ENCODE measurements around the gene UQCR11. TPM values are rescaled to one million over a fixed set of nuclear protein-coding genes. Genes with fewer than 3 reads are reported as not detected.
A peak's percentile ranks its signal among the peaks of the same experiment; 100 is the strongest.

The UQCR11 gene
- total RNA-seq, 1 donor from 2014 or later = 84.6 TPM

DNA sequence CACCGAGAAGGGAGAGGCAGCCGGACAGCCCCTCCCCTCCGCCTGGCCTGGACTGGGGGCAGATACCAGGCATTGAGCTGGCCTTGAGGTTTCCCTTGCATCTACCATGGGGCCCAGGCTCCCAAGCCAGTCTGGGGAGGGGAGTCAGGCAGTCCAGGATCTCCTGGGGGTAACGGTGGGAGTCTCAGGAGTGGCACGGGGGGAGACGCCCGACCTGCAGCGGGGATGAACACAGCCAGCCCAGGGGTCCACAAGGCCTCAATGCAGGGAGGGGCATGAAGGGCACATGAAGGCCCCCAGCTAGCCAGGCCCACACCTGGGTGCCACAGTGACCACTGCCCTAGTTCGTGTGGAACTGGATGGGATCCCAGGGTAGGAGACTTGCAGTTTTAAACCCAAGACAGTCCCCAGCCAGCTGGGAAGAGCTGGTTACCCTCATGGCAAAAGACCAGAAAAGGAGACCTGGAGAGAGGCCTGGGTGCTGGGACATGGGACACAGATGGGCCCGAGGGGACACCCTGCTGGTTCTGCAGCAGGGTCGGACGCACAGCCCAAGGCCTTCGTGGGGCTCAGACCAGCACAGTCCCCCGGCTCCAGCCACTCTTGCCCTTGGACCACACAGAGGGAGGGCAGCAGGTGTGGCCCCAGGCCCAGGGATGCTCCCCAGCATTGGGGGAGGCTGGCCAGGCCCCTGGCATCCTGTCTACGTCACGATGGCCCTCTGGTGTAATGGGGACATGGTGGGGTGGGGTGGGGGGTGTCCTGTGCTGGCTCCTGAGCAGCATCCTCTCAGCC lies 4.6 kb upstream of the UQCR11 start:
- TF ChIP-seq, protein P1, sequence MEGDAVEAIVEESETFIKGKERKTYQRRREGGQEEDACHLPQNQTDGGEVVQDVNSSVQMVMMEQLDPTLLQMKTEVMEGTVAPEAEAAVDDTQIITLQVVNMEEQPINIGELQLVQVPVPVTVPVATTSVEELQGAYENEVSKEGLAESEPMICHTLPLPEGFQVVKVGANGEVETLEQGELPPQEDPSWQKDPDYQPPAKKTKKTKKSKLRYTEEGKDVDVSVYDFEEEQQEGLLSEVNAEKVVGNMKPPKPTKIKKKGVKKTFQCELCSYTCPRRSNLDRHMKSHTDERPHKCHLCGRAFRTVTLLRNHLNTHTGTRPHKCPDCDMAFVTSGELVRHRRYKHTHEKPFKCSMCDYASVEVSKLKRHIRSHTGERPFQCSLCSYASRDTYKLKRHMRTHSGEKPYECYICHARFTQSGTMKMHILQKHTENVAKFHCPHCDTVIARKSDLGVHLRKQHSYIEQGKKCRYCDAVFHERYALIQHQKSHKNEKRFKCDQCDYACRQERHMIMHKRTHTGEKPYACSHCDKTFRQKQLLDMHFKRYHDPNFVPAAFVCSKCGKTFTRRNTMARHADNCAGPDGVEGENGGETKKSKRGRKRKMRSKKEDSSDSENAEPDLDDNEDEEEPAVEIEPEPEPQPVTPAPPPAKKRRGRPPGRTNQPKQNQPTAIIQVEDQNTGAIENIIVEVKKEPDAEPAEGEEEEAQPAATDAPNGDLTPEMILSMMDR (IDR thresholded peaks at IDR 0.05; ENCODE audit: insufficient read depth, low read length, poor library complexity, severe bottlenecking) = no peak
- Histone ChIP-seq H3K4me3 (ENCODE audit: low read depth, low read length) (no peak overlapping the region), H3K27me3 (ENCODE audit: control insufficient read depth, insufficient read depth, low read length) (no peaks in the 10 kb centered on the region), H3K36me3 (ENCODE audit: control insufficient read depth, insufficient read depth, low read length) (peaks cover 3% of the 10 kb centered on the region)
- DNase-seq (ENCODE audit: low read depth) = no peak

DNA sequence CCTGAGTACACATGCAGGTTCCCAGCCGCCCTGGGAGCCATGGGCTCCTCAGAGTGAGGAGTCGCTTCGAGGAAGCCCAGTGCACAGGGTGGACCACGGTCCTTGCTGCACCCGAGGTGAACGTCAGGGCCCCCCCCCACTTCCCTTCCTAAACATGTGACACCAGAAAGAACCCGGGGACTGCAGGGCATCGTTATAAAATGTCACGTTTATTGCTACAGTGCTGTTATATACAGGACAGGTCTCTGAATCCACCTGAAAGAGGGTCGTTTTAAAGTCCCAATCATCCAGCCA lies 3.8 kb upstream of the UQCR11 start:
- no peak for DNase-seq (ENCODE audit: low read depth)
- Histone ChIP-seq H3K27me3 (ENCODE audit: control insufficient read depth, insufficient read depth, low read length) (no peaks in the 10 kb centered on the region), H3K4me3 (ENCODE audit: low read depth, low read length) (no peak overlapping the region), H3K36me3 (ENCODE audit: control insufficient read depth, insufficient read depth, low read length) (peaks cover 3% of the 10 kb centered on the region)
- TF ChIP-seq, protein P1 (IDR thresholded peaks at IDR 0.05; ENCODE audit: insufficient read depth, low read length, poor library complexity, severe bottlenecking) = no peak

DNA sequence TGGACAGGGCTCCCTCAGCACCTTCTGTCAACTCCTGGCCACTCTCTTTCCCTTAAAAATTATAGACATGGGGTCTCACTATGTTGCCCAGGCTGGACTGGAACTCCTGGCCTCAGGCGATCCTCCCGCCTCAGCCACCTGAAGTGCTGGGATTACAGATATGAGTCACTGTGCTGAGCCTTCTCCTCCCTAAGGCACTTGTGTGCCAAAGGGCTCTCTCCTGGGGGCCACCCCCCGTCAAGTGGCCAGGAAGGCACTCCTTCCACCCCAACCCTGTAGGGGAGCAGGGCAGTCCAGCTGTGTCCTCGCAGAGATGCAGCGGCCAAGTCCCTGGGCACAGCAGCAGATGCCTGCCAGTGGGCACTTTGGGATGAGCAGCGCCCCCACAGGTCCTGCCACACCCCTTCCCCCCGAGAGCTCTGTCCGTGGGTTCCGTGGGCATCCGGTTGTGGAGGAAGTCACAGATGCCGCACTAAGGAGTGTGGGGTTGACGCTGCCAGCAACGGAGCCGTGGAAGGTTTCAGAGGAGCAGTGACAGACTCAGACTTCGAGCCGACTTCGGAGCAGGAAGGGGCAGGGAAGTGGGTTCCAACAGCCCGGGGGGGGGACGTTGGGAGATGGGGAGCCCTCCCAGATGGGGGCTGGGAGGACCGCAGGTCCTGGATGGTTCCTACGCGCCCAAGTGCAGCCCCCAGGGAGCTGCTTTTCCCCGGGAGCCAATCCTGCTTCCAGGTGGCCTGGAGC lies 3.3 kb upstream of the UQCR11 start:
- TF ChIP-seq, protein P1 (IDR thresholded peaks at IDR 0.05; ENCODE audit: insufficient read depth, low read length, poor library complexity, severe bottlenecking) = no peak
- Histone ChIP-seq H3K36me3 (ENCODE audit: control insufficient read depth, insufficient read depth, low read length) (peaks cover 3% of the 10 kb centered on the region), H3K4me3 (ENCODE audit: low read depth, low read length) (no peak overlapping the region), H3K27me3 (ENCODE audit: control insufficient read depth, insufficient read depth, low read length) (no peaks in the 10 kb centered on the region)
- no peak for DNase-seq (ENCODE audit: low read depth)

DNA sequence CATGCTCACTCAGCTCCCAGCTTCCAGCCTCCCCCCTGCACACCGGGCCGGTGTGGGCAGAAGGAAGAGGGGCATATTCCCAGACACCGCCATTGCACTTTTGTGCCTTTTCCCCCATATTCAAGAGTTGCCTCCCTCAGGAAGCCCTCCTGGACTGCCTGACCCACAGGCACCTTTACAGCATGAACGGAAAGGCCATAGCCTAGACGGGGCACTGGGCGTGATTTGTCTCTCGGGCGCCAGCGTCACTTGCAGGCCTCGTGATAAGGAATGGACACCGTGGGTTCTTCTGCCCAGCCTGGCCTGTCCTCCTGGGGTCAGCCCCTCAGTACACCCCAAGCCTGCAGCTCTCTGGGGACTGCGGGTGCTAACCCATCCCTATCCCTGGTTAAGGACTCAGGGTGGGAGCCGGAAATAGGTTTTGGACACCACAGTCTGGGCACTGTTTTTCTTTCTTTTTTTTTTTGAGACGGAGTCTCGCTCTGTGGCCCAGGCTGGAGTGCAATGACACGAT lies 933 bp upstream of the UQCR11 start:
- DNase-seq (ENCODE audit: low read depth) = no peak
- TF ChIP-seq, protein P1 (IDR thresholded peaks at IDR 0.05; ENCODE audit: insufficient read depth, low read length, poor library complexity, severe bottlenecking) = no peak
- Histone ChIP-seq H3K27me3 (ENCODE audit: control insufficient read depth, insufficient read depth, low read length) (no peaks in the 10 kb centered on the region), H3K4me3 (ENCODE audit: low read depth, low read length) (peak overlapping the region; percentile 38), H3K36me3 (ENCODE audit: control insufficient read depth, insufficient read depth, low read length) (peaks cover 3% of the 10 kb centered on the region)

DNA sequence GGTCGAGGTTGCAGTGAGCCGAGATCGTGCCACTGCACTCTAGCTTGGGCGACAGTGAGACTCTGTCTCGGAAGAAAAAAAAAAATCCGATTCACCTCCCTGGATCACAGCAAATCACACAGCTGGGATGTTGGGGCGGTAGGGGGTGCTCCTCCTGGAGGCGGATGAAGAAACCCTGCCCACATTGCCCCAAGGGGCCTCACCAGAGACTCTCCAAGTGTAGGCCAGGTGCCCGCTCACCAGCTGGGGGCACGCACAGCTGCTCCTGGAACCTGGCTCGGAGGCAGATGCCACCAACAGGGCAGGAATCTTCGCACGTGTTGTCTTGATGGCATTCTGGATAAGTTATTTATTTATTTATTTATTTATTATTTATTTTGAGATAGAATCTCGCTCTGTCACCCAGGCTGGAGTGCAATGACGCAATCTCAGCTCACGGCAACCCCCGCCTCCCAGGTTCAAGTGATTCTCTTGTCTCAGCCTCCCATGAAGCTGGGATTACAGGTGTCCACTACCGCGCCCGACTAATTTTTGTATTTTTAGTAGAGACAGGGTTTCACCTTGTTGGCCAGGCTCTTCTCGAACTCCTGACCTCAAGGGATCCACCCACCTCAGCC lies 3.1 kb downstream of the UQCR11 start:
- Histone ChIP-seq H3K36me3 (ENCODE audit: control insufficient read depth, insufficient read depth, low read length) (peaks cover 1% of the 10 kb centered on the region), H3K27me3 (ENCODE audit: control insufficient read depth, insufficient read depth, low read length) (no peaks in the 10 kb centered on the region), H3K4me3 (ENCODE audit: low read depth, low read length) (no peak overlapping the region)
- TF ChIP-seq, protein P1 (IDR thresholded peaks at IDR 0.05; ENCODE audit: insufficient read depth, low read length, poor library complexity, severe bottlenecking) = no peak
- DNase-seq (ENCODE audit: low read depth) = no peak

All from kidney epithelial cell (primary cell).